HG03521 (cell line): Measurements from ENCODE around the gene FOXP3.

ENCODE experiments used
- ATAC-seq: cut with Tn5 transposase; IDR thresholded peaks from one replicate; pipeline ENCODE4 v1.9.1; 2021; ENCODE audit warnings: mild to moderate bottlenecking, moderate library complexity; ENCODE audit not compliant: unreplicated experiment

Gene FOXP3

DNA sequence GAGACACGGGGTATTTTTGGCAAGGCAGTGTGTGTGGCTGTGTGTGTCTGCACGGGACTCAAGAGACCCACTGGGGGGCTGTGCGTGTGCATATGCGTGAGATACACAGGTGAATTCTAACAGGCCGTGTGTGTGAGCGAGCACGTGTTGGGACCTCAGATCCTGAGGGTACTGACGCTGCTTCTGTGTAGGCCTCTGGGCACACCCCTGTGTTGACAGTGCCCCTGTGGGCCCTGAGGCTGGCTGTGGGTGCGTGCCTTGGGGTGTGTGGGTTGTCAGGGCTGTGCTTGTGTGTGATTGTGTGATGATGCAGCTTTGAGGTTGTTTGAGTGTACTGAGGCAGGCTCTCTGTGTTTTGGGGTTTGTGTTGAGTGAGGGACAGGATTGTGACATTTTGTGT, 13.9 kb downstream of the FOXP3 start:
- ATAC-seq, result no peak

DNA sequence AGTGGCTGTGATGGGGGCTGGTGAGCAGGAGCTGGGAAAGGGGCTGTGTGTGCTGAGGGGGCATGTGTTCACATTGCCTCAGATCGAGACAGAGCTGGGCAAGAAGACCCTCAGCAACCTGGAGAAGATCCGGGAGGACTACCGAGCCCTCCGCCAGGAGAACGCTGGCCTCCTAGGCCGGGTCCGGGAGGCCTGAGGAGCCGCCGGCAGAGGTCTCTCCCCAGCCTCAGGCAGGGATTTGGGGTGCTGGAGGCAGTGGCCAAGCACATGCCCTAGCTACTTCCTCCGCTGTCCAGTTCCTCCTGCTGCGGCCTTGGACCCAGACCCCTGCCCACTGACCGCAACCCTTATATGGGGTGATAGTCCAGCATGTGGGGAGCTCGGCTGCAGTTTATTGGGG, 14.4 kb downstream of the FOXP3 start:
- no peak for ATAC-seq

DNA sequence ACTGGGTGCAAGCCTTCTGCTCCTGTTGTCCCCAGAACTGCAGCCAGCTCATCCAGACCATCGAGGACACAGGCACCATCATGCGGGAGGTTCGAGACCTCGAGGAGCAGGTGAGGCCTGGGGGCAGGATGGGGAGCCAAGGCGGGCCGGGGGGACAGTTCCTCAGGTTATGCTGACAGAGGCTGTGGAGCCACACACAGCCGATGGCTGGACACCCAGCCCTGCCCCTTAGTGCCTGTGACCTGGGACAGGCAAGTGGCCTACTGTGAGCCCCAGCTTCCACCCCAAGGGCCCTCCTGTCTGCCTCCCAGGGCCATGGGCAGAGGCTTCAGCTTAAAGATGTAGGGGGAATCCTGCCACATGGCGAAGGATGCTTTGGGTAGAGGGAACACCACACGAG, 14.9 kb downstream of the FOXP3 start:
- no peak for ATAC-seq

DNA sequence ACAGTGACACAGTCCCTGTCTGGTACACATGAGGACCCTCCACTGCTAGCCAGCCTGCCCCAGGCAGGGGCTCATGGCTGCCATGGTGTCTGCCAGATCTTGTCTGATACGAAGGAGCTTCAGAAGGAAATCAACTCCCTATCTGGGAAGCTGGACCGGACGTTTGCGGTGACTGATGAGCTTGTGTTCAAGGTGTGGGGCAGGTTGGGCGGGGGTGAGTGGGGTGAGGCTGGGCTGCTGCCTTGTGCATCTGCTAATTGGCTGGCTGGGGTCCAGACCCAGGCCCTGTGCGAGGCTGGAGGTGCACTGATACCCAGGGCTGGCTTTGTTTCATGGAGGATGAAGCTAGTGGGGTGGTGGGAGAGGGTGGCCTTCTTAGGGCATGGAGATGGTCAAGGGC, 15.4 kb downstream of the FOXP3 start:
- no peak for ATAC-seq

DNA sequence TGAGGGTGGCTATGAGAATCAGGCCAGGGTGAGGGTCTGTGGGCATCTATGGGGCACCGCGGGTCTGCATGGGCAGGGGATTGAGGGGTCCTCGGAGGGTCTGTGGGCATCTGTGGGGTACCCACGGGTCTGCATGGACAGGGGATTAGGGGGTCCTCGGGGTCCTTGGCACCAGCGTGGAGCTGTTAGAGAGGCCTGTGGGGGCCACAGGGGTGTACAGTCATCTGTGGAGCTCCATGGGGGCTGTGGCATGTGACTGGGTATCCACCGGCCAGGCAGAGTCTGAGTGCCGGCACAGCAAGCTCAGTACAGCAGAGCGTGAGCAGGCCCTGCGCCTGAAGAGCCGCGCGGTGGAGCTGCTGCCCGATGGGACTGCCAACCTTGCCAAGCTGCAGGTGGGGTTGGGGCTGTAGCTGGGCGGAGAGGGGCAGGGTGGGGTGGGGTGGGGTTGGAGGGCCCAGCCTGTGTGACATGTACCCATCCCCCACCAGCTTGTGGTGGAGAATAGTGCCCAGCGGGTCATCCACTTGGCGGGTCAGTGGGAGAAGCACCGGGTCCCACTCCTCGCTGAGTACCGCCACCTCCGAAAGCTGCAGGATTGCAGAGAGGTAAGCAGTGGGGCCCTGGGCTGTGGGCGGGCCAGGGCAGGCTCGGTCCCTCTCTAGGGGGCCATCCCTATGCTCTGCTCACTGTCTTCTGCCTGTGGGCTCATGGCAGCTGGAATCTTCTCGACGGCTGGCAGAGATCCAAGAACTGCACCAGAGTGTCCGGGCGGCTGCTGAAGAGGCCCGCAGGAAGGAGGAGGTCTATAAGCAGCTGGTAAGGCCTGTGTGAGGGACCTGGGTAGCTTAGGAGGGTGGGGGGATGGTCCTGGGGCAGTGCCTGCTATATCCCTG, 16.3 kb downstream of the FOXP3 start:
- ATAC-seq, result no peak

DNA sequence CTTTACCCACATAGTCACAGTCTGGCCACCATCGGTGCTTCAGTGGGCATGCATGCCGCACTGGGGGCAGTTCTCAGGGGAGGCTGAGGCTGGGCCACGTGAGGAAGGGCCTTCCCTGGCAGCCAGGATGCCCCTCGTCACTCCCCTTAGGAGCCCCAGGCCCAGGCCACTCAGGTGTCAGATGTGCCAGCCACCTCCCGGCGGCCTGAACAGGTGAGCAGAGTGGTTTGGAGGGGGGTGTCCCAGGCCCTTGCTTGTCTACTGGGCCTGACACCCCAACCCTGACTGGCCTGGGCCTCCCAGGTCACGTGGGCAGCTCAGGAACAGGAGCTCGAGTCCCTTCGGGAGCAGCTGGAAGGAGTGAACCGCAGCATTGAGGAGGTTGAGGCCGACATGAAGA, 17.2 kb downstream of the FOXP3 start:
- ATAC-seq, result no peak

DNA sequence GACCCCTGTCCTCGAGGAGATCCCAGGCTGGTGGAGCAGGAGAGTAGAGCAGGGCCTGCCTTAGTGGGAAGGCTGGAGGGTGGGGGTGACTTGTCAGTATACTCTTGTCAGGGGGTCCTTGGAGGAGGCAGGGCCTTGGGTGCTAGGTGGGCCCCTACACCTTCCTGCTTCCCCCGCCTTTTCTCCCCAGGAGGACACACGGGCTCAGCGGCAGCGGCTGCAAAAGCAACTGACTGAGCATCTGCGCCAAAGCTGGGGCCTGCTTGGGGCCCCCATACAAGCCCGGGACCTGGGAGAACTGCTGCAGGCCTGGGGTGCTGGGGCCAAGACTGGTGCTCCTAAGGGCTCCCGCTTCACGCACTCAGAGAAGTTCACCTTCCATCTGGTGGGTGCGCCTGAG, 18.0 kb downstream of the FOXP3 start:
- no peak for ATAC-seq

DNA sequence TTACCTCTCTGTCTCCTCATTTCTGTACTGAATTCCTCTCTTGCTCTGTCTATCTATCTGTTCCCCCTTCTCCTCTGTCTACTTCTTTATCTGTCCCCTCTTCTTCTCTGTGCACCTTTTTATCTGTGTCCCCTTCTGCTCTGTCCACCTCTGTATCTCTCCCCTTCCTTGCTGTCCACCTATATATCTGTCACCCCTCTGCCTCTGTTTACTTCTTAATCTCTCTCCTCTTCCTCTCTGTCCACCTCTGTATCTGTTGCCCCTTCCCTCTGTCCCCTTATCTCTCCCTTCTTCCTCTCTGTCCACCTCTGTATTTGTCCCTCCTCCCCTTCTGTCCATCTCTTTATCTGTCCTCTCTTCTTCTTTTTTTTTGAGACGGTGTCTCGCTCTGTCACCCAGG, 20.3 kb downstream of the FOXP3 start:
- ATAC-seq, result no peak

DNA sequence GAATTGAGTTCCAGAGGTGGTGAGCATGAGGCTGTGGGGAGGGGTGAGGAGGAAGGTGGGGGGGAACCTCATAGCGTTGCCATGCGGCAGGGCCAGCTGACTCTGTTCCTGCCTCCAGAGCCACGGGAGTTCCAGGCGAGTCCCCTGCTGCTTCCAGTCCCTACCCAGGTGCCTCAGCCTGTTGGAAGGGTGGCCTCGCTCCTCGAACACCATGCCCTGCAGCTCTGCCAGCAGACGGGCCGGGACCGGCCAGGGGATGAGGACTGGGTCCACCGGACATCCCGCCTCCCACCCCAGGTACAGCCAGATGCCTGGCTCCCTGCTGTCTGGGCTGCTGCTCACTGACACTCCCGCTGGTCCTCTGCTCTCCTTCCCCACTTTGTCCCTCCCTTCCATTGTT, 21.3 kb downstream of the FOXP3 start:
- no peak for ATAC-seq

DNA sequence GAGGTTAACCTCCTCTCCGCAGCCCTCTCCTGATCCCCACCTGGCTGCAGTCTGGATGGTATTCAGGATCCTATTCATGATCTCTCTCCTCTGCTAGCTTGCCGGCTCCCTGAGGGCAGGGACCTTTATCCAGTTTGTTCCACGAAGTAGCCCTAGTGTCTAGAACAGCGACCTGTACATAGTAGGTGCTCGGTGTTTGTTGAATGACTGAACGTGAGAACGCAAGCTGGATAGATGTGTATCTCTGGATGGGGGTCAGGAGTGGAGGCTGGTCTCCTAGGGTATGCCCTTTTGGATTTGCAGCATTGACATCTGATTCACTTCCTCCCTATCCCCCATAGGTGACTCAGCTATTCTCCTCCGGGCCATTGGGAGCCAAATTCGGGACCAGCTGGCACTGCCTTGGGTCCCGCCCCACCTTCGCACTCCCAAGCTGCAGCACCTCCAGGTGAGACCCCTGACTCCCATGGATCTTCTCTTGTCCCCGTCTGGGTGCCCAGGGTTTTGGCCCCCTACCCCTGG, 21.9 kb downstream of the FOXP3 start:
- ATAC-seq, result no peak

DNA sequence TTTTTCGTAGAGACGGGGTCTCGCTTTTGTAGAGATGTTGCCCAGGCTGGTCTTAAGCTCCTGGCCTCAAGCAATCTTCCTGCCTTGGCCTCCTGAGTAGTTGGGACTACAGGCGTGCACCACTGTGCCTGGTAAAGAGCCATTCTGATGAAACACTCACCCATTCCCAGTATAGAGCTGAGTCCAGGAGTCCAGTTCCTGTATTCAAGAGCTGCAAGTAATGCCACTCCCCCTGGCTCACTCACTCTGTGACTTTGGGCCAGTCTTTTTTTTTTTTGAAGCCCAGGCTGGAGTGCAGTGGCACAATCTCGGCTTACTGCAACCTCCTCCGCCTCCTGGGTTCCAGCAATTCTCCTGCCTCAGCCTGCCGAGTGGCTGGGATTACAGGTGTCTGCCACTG, 25.8 kb downstream of the FOXP3 start:
- ATAC-seq, result no peak

DNA sequence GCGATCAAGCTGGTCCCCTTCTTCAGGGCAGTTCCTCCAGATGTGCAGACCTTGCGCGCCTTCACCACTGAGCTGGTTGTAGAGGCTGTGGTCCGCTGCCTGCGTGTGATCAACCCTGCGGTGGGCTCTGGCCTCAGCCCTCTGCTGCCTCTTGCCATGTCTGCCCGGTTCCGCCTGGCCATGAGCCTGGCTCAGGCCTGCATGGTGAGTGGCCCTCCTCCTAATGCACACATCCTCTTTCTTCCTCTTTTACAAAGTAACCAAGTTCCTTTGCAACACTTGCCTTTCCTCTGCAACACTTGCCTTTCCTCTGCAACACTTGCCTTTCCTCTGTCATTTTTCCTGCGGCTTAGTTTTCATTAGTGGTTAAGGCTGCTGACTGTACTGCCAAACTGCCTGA, 27.4 kb downstream of the FOXP3 start:
- no peak for ATAC-seq

DNA sequence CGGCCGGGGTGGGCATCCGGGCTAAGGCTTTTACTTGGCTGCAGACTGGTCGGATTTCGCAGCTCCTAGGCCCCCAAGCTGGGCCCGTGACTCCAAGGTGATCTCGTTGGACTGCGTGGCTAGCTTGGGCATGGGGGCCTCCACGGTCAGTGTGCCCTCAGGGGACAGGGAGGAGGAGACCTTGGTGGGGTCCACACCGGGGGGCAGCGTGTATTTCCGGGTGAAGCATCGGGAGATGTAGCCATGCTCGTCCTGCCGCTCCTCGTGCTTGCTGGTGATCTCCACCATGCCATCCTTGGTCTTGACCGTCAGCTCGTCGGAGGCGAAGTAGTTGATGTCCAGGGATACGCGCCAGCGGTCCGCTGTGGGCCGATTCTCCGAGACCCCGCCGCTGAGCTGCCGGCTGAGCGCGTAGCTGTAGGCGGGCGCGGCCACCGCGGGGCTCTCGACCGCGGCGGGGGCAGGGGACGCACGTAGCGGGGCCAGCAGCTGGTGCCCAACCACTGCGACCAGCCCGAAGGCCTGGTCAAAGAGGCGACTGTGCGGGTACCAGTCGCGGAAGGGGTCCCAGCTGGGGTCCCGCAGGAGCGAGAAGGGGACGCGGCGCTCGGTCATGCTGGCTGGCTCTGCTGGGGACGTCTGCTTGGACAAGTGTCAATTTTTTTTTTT, 30.5 kb downstream of the FOXP3 start:
- no peak for ATAC-seq

DNA sequence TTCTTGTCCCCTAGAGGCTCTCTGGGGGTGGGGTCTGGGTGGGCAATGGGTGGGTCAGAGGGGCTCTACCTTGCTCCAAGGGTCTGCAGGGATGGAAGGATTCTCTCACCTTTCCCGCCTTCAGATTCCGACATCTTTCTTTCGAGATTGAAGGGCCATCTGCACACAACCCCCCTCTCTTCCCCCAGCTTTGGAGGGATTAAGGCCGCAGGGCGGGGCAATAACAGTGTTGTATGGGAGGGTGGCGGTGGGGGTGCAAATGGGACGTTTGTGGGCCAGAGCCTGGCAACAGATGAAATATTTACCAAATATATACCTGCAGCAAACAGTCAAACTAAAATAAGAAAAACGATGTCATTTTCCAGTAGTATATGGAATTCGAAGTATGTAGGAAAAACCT, 31.3 kb downstream of the FOXP3 start, which contains the start of gene CACNA1F:
CACNA1F (minus strand) TSS at position 165 of the 400 bp plus-strand sequence; CDS start at position 134, 31 bp downstream.
- ATAC-seq, result no peak

DNA sequence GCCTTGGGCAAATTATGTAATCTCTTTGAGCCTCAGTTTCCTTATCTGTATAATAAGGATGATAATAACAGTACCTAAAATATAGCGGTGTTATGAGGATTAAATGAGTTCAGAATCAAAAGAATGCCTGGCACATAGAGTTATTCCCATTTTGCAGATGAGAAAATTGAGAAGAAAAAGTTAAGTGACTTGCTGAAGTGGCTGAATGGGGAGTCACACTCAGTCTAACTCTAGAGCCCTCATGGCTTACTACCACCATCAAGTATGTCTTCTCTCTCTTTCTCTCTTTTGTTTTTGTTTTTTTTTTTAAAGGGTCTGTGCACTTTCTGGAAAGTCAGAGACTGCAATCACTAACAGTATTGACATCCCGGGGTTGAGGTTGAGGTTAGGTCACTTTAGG, 32.0 kb downstream of the FOXP3 start:
- ATAC-seq, result no peak

DNA sequence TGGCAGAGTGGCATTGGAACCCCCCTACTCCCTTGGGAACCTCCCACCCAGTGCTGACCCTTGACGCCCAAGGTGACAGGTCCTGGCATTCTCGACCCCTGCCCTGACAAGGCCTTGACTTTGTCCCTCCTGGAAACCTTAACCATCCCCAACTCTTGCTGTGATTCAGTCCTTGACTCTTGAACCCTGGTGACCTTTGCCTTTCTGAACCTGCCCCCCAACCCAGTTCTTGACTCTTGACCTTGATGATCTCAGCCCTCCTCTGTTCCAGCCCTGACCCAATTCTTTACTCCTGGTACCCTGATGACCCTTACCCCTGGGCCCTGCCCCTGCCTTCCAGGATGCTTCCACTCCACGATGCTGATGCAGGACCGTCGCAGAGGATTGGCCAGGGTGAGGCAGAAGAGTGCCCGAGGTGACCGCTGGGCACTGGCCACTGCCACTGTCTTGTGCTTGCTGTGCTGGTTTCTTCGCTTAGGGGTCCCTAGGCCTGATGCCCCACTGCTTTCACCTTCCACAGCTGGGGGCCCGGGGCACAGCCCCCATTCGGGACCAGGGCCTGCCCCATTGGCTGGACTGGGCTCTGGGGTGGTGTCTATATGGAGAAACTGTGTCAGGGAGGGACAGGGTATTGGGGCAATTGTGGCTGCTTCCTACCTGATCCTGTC, 33.0 kb downstream of the FOXP3 start:
- no peak for ATAC-seq

DNA sequence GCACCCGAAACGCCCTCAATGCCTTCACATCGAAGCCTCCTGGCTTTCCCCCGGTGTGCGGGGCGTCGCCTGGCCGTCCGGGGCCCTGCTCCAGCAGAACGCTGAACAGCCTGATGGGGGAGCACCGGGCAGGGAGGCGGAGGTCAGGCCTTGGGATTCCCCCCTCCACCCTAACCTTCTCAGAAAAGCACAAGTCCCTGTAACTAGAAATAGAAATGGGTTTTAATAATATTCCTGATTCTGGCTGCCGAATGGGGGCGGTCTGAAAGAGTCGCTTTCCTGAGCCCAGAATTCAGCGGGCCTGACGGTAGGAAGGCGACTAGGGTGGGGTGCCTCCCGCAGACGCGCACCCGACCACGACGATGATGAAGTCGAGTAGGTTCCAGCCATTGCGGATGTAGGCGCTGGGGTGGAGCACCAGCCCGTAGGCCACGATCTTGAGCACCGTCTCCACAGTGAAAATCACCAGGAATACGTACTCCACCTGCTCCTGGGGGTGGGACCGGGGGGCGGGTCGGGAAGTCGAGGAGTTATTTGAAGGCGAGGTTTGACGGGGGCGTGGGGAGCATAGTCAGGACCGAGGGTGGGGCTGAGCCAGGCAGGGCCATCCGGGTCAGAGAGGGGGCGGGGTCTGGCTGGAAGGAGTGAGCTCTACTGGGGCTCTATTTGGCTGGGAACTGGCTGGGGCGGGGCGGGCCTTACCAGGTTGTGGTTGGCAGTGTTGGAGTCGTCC, 33.8 kb downstream of the FOXP3 start:
- ATAC-seq, result peak; percentile 62

DNA sequence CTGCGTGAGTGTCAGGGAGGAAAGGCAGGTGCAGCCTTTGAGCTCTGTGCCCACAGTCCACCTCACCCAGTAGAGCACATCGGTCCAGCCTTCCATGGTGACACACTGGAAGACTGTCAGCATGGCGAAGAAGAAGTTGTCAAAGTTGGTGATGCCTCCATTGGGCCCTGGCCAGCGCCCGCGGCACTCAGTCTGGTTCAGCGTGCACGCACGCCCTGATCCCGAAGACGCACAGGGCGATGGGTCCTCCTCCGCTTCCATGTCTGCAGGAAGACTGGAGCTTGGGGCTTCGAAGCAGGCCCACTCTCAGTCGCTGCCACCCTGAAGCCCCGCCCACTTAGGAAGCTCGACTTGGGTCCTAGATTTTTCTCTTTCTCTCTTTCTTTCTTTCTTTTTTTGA, 36.3 kb downstream of the FOXP3 start:
- ATAC-seq, result no peak

DNA sequence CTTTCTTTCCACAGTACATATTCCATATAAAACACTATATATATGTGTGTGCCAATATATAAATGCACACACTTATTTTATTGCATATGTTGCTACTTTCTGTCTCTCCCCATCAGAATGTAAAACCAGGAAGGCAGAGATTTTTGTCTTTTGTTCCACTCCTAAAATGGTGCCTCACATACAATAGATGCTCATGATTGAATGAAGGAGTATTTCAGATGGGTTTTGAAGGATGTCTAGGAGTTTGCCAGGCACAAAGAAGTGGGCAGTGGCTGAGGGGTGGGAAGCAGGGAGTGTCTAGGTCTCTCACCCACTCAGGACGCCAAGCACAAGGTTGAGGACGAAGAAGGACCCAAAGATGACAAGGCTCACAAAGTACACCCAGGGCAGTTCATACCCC, 36.8 kb downstream of the FOXP3 start:
- ATAC-seq, result no peak

DNA sequence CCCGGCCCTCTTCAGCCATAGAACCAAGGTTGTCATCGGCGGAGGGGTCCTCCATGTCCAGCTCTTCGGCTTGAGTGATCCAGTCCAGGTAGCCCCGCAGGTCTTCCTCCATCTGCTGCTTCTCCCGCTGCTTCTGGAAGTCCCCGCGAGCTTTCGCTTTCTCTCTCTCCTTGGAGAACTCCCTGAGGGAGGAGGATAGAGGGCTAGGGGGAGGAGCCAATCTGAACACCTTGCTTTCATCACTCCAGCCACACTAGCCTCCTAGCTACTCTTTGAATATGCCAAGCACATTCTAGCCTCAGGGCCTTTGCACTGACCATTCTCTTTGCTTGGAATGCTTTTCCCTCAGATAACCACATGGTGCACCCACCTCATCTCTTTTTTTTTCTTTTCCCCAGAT, 37.6 kb downstream of the FOXP3 start:
- no peak for ATAC-seq

DNA sequence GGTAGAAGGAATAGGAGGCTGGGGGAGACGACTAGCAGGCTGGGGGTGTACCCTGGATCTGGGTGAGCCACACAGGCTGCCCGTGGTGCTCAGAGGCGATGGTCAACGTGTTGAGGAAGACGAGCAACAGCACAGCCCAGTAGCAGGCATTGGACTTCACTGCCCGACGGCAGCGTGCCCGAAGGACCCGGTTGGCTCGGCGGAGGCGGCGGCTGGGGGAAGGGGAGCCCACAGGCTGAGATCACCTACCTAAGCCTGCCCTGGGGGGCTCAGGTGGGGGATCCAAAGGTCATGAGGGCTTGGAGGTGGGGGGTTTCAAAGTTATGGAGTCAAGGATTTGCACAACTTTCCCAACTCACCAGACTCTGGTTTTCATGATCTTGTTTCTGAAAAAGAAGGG, 38.7 kb downstream of the FOXP3 start:
- no peak for ATAC-seq
